Spinal cord (tissue), 10 donors: ENCODE measurements around the gene GCNT2. TPM values are rescaled to one million over a fixed set of nuclear protein-coding genes. Genes with fewer than 3 reads are reported as not detected.
A peak's percentile ranks its signal among the peaks of the same experiment; 100 is the strongest.

ENCODE experiments used
- DNase-seq, 6 donors: peaks; one replicate each; pipeline versions ENCODE4 v3.0.0 to v3.0.0-alpha.2; 2013 to 2015; ENCODE audit warnings: low spot score in 6 of 6, low read depth in 4 of 6
- H3K27ac ChIP-seq: one replicate; pipeline ENCODE4 v1.5.1; 2013; ENCODE audit warnings: low read depth, low read length, control low read depth
- H3K27me3 ChIP-seq: one replicate; pipeline ENCODE4 v1.6.1; 2013; ENCODE audit warnings: low read length; ENCODE audit not compliant: control insufficient read depth, insufficient read depth
- H3K36me3 ChIP-seq: one replicate; pipeline ENCODE4 v1.6.1; 2013; ENCODE audit warnings: low read length; ENCODE audit not compliant: control insufficient read depth, insufficient read depth
- H3K4me1 ChIP-seq: one replicate; pipeline ENCODE4 v1.6.1; 2013; ENCODE audit warnings: low read length; ENCODE audit not compliant: control insufficient read depth, insufficient read depth
- H3K4me3 ChIP-seq: one replicate; pipeline ENCODE4 v1.5.1; 2013; ENCODE audit warnings: low read depth, low read length, control low read depth
- H3K9me3 ChIP-seq: one replicate; pipeline ENCODE4 v1.6.1; 2013; ENCODE audit warnings: low read length; ENCODE audit not compliant: control insufficient read depth, insufficient read depth
- WGBS: methylation state at CpG from one replicate; pipeline ENCODE4 v1.1.5; 2013; ENCODE audit warnings: missing lambda C conversion rate; ENCODE audit not compliant: insufficient coverage; 5-methylcytosine and 5-hydroxymethylcytosine counted together
- polyA plus RNA-seq, 2 donors: library from polyadenylated mRNA; unstranded; fragments of 120-200 nt; gene quantifications; one replicate each; pipeline ENCODE4 v1.2.1, GENCODE V29; 2013; ENCODE audit not compliant: insufficient read length in 2 of 2
- total RNA-seq, 2 donors: library from RNA; depleted of rRNA in 1 of 2; stranded (reverse); fragments of 120-200 nt in 1 of 2; fragments of >200 nt in 1 of 2; gene quantifications; one replicate each; pipeline versions ENCODE4 v1.2.3 to v1.2.4, GENCODE V29; 2013 to 2014
- donor health status: healthy.

GCNT2 gene
- total and polyA plus RNA-seq, 4 donors, result 7.9 to 28.8 (median 13.2) TPM

- Histone ChIP-seq H3K36me3 (no peaks in the 10 kb centered on the region), H3K4me3 (peak overlapping the region; percentile 57), H3K4me1 (peaks cover 19% of the 10 kb centered on the region), H3K9me3 (no peaks in the 10 kb centered on the region), H3K27ac (peak overlapping the region; percentile 74), H3K27me3 (no peaks in the 10 kb centered on the region)
- WGBS, result under 1% methylated on average over 20 of the region's 22 CpGs
- peak in 3 of 6 donors; percentile 60 to 92 (median 89) for DNase-seq
These were observed 34.6 kb downstream of the GCNT2 start for GRCh38 chr6:10555625-10556309.

GRCh38 chr6:10556589-10556988 lies 35.4 kb downstream of the GCNT2 start:
- no peaks in the 10 kb centered on the region for H3K9me3 ChIP-seq
- H3K4me3 ChIP-seq, result peak overlapping the region; percentile 57
- H3K36me3 ChIP-seq, result no peaks in the 10 kb centered on the region
- WGBS, result 25% methylated on average over 4 of the region's 6 CpGs
- H3K27me3 ChIP-seq, result no peaks in the 10 kb centered on the region
- H3K4me1 ChIP-seq, result peaks cover 22% of the 10 kb centered on the region
- peak in 1 of 6 donors; percentile 67 for DNase-seq
- no peak overlapping the region for H3K27ac ChIP-seq

DNA sequence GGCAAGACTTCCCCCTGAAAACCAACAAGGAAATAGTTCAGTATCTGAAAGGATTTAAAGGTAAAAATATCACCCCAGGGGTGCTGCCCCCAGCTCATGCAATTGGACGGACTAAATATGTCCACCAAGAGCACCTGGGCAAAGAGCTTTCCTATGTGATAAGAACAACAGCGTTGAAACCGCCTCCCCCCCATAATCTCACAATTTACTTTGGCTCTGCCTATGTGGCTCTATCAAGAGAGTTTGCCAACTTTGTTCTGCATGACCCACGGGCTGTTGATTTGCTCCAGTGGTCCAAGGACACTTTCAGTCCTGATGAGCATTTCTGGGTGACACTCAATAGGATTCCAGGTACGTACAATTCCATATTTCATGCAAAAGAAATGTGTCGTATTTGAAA lies 35.8 kb downstream of the GCNT2 start:
- H3K27ac ChIP-seq, result no peak overlapping the region
- peak overlapping the region; percentile 57 for H3K4me3 ChIP-seq
- WGBS, result 63% methylated on average over 4 of the region's 6 CpGs
- DNase-seq, result no peak
- no peaks in the 10 kb centered on the region for H3K36me3 ChIP-seq
- H3K9me3 ChIP-seq, result no peaks in the 10 kb centered on the region
- no peaks in the 10 kb centered on the region for H3K27me3 ChIP-seq
- peaks cover 22% of the 10 kb centered on the region for H3K4me1 ChIP-seq

DNA sequence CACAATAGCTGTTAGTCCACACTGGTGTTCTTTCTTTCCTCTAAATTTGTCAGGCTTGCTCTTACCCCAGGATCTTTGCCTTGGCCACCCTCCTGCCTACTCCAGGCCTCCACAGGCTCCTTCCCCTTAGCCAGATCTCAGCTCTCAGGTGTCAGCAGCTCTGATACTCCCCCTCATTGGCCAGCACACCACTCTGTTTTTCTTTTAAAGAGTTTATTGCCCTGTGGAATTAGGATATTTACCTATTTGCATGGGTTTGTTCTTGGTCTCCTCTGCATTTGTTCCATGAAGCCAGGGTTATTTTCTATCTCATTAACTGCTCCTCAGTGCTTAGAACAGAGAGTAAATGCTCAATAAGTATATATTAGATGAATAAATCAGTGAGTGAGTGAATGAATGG lies 36.8 kb downstream of the GCNT2 start:
- peak in 1 of 6 donors; percentile 53 for DNase-seq
- Histone ChIP-seq H3K4me1 (peaks cover 22% of the 10 kb centered on the region), H3K36me3 (peaks cover 2% of the 10 kb centered on the region), H3K9me3 (no peaks in the 10 kb centered on the region), H3K27me3 (no peaks in the 10 kb centered on the region), H3K27ac (no peak overlapping the region), H3K4me3 (peak overlapping the region; percentile 7)

GRCh38 chr6:10558565-10558964 lies 37.4 kb downstream of the GCNT2 start:
- no peaks in the 10 kb centered on the region for H3K9me3 ChIP-seq
- no peaks in the 10 kb centered on the region for H3K27me3 ChIP-seq
- peaks cover 22% of the 10 kb centered on the region for H3K4me1 ChIP-seq
- no peak overlapping the region for H3K27ac ChIP-seq
- H3K36me3 ChIP-seq, result peaks cover 2% of the 10 kb centered on the region
- 25% methylated on average over 7 of the region's 10 CpGs for WGBS
- peak in 2 of 6 donors; percentile 61 to 86 for DNase-seq
- peak overlapping the region; percentile 7 for H3K4me3 ChIP-seq

- Histone ChIP-seq H3K27ac (peak overlapping the region; percentile 6), H3K9me3 (no peaks in the 10 kb centered on the region), H3K36me3 (peaks cover 2% of the 10 kb centered on the region), H3K27me3 (no peaks in the 10 kb centered on the region), H3K4me3 (peak overlapping the region; percentile 19), H3K4me1 (peaks cover 22% of the 10 kb centered on the region)
- WGBS, result 51% methylated on average over 4 of the region's 9 CpGs
- DNase-seq, result peak in 2 of 6 donors; percentile 44 to 79
These were observed 38.5 kb downstream of the GCNT2 start for GRCh38 chr6:10559522-10560152.

DNA sequence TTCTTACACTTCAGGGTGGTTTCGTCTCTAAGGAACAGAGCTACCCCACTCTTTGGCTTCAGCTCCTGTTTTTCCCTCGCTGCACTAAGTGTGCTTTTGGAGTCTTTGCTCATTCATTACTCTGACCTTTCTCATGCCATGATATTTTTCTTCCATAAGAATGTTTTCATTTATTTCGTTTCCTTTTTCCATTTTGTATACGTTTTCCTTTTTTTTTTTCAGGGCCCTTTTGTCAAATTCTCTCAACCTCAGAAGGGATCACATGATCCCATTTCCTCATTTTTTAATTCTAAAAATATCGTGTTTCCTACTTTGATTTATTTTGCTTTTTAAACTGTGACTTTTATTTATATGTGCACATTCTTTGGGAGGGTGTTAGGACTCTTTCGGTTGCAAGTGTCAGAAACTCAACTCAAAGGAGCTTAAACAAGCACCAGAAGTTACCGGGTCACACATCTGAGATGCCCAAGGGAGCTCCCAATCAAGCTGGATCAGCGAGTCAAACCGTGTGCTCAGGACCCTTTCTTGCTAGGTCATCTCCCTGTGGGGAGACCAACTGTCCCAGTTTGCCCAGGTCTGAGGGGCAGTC lies 40.6 kb downstream of the GCNT2 start:
- Histone ChIP-seq H3K4me3 (no peak overlapping the region), H3K27me3 (no peaks in the 10 kb centered on the region), H3K4me1 (peaks cover 16% of the 10 kb centered on the region), H3K27ac (peak overlapping the region; percentile 21), H3K36me3 (peaks cover 2% of the 10 kb centered on the region), H3K9me3 (no peaks in the 10 kb centered on the region)
- no peak for DNase-seq
- 84% methylated on average over 6 of the region's 9 CpGs for WGBS

DNA sequence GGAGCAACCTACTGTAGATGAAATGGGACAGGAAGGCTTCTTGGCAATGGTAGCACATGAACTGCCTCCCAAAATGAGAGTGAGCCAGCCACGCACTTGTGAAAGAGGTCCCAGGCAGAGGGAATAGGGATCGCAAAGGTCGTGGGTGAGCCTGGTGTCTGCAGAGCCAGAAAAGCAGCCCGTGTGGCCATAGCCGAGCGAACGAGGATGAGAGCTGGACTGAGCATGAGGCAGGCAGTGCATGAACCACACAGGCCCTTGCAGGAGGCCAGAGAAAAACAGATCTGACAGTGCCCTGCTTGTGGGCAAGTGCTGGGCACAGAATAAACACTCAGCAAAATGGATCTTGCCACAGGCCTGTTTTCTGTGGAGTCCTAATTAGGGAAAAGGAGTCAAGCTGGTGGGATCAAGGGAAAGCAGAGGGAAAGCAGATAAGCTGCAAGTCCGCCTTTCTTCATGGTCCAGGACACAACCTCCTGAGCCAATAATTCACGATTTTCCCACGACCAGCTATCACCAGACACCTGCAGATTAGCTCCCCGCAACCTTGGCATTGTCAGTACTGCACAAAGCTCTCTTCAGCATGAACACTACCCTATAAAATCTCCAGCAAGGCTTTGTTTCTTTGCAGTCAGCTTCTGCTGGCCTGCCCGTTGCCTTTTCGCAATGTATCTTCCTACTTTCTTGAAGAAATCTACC lies 44.0 kb downstream of the GCNT2 start:
- peaks cover 7% of the 10 kb centered on the region for H3K36me3 ChIP-seq
- DNase-seq, result no peak
- H3K27me3 ChIP-seq, result no peaks in the 10 kb centered on the region
- no peak overlapping the region for H3K4me3 ChIP-seq
- peaks cover 3% of the 10 kb centered on the region for H3K4me1 ChIP-seq
- no peak overlapping the region for H3K27ac ChIP-seq
- H3K9me3 ChIP-seq, result no peaks in the 10 kb centered on the region
- WGBS, result 81% methylated on average over 13 of the region's 13 CpGs

DNA sequence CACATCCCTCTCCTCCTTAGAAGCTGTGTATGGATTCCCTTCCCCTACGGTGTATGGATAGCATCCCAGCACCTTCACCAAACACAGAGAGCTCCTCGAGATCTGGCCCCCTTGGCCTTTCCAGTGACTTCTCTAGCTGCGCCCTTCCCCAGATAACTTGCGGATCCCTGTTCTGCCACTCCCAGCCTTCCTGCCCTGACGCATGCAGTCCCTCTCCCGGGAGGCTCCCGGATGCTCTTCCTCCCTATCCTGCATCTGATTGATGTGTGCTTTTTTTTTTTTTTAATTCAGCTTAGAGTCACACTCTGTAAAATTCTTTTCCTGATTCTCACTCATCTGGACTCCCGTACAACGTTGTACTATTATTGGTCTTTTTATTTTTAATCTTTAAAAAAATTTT lies 44.8 kb downstream of the GCNT2 start:
- 93% methylated on average over 4 of the region's 9 CpGs for WGBS
- H3K36me3 ChIP-seq, result peaks cover 7% of the 10 kb centered on the region
- H3K27me3 ChIP-seq, result no peaks in the 10 kb centered on the region
- H3K4me3 ChIP-seq, result no peak overlapping the region
- no peak overlapping the region for H3K27ac ChIP-seq
- DNase-seq, result no peak
- H3K9me3 ChIP-seq, result no peaks in the 10 kb centered on the region
- H3K4me1 ChIP-seq, result peaks cover 3% of the 10 kb centered on the region
